Fibroblast of lung (primary cell): Measurements from ENCODE around the gene FAM167B. TPM values are rescaled to one million over a fixed set of nuclear protein-coding genes. Genes with fewer than 3 reads are reported as not detected.

Experiments used
- DNase-seq, 2 donors: peaks; one replicate each; pipeline versions ENCODE4 v3.0.0 to v3.0.0-alpha.2; 2010; ENCODE audit warnings: low read depth in 2 of 2
- H2AFZ ChIP-seq: 2 replicates; pipeline ENCODE4 v1.5.1; 2012; ENCODE audit warnings: low read length, control low read depth, inconsistent platforms
- H3K27ac ChIP-seq: 2 replicates; pipeline ENCODE4 v1.5.1; 2011; ENCODE audit warnings: low read length, control low read depth; ENCODE audit not compliant: insufficient read depth
- H3K27me3 ChIP-seq: 2 replicates; pipeline ENCODE4 v1.5.1; 2011; ENCODE audit warnings: mild to moderate bottlenecking, low read length; ENCODE audit not compliant: control insufficient read depth, insufficient read depth
- H3K36me3 ChIP-seq: 2 replicates; pipeline ENCODE4 v1.5.1; 2011; ENCODE audit warnings: low read length; ENCODE audit not compliant: control insufficient read depth, insufficient read depth
- H3K4me1 ChIP-seq: 2 replicates; pipeline ENCODE4 v1.5.1; 2011; ENCODE audit warnings: low read length; ENCODE audit not compliant: control insufficient read depth, insufficient read depth; ENCODE audit errors: extremely low read depth
- H3K4me2 ChIP-seq: 2 replicates; pipeline ENCODE4 v1.5.1; 2011; ENCODE audit warnings: low read length, control low read depth; ENCODE audit not compliant: insufficient read depth; ENCODE audit errors: extremely low read depth
- H3K4me3 ChIP-seq, 4 experiments: fragments of 200-600 bp in 1 of 4; sonication (generic) in 1 of 4; replicated peaks in 1 of 4; 2 replicates each; pipeline ENCODE4 v1.5.1; 2011 to 2016; ENCODE audit warnings: low read length in 4 of 4, low read depth in 3 of 4, mild to moderate bottlenecking in 3 of 4, control low read depth in 2 of 4, inconsistent platforms in 1 of 4, mixed read lengths in 1 of 4; ENCODE audit not compliant: insufficient read depth in 1 of 4; ENCODE audit errors: control extremely low read depth in 1 of 4
- H3K79me2 ChIP-seq: 2 replicates; pipeline ENCODE4 v1.5.1; 2012; ENCODE audit warnings: mild to moderate bottlenecking, low read length, inconsistent platforms; ENCODE audit not compliant: control insufficient read depth, insufficient read depth
- H3K9ac ChIP-seq: 2 replicates; pipeline ENCODE4 v1.5.1; 2011; ENCODE audit warnings: mild to moderate bottlenecking, low read length, control low read depth; ENCODE audit not compliant: insufficient read depth
- H3K9me3 ChIP-seq: 2 replicates; pipeline ENCODE4 v1.5.1; 2012; ENCODE audit warnings: low read depth, low read length; ENCODE audit not compliant: control insufficient read depth, insufficient read depth
- H4K20me1 ChIP-seq: 2 replicates; pipeline ENCODE4 v1.5.1; 2011; ENCODE audit warnings: low read length; ENCODE audit not compliant: control insufficient read depth, insufficient read depth; ENCODE audit errors: extremely low read depth
- CTCF ChIP-seq, 2 donors: IDR thresholded peaks in 1 of 2; conservative IDR thresholded peaks in 1 of 2; 1 replicate in 1 of 2; 2 replicates in 1 of 2; pipeline ENCODE4 v1.5.1; 2011 to 2012; ENCODE audit warnings: low read length in 2 of 2, control low read depth in 1 of 2, inconsistent platforms in 1 of 2, low read depth in 1 of 2, mild to moderate bottlenecking in 1 of 2
- EZH2 ChIP-seq: IDR thresholded peaks from 2 replicates; pipeline ENCODE4 v1.5.1; 2012; ENCODE audit warnings: low read length, control low read depth, mild to moderate bottlenecking; ENCODE audit errors: missing control alignments
- polyA plus RNA-seq, 2 donors: library from polyadenylated mRNA; depleted of rRNA in 1 of 2; stranded (reverse) in 1 of 2; unstranded in 1 of 2; fragments of >200 nt; gene quantifications; 2 replicates each; pipeline ENCODE4 v1.2.1, GENCODE V29; 2011 to 2012; ENCODE audit warnings: missing spikeins in 1 of 2
- total RNA-seq: library from RNA; depleted of rRNA; stranded (reverse); fragments of >200 nt; gene quantifications from 2 replicates; pipeline ENCODE4 v1.2.1, GENCODE V29; 2014

The FAM167B gene
- total and polyA plus RNA-seq, 2 donors (not counting 1 experiment from before 2014, with no cell fraction given): 1.3 to 2.1 TPM

GRCh38 chr1:32239790-32240139 lies 7.3 kb upstream of the FAM167B start:
- Histone ChIP-seq H3K9me3 (no peaks in the 10 kb centered on the region), H3K4me2 (peak overlapping the region; percentile 29), H3K27ac (peak overlapping the region; percentile 86), H4K20me1 (no peaks in the 10 kb centered on the region), H2AFZ (no peak overlapping the region), H3K79me2 (no peaks in the 10 kb centered on the region), H3K4me1 (peaks cover 11% of the 10 kb centered on the region), H3K9ac (peak overlapping the region; percentile 78), H3K27me3 (no peaks in the 10 kb centered on the region), H3K36me3 (peaks cover 8% of the 10 kb centered on the region), H3K4me3 (peak overlapping the region in 3 of 4 experiments; percentile 64 to 81 (median 80))
- TF ChIP-seq CTCF (conservative IDR thresholded peaks at IDR 0.05 in 1 of 2, IDR thresholded peaks at IDR 0.05 in 1 of 2; ENCODE audit: low read depth in 1 of 2, low read length in 2 of 2): no peak
- no peak for TF ChIP-seq EZH2
- DNase-seq: no peak

DNA sequence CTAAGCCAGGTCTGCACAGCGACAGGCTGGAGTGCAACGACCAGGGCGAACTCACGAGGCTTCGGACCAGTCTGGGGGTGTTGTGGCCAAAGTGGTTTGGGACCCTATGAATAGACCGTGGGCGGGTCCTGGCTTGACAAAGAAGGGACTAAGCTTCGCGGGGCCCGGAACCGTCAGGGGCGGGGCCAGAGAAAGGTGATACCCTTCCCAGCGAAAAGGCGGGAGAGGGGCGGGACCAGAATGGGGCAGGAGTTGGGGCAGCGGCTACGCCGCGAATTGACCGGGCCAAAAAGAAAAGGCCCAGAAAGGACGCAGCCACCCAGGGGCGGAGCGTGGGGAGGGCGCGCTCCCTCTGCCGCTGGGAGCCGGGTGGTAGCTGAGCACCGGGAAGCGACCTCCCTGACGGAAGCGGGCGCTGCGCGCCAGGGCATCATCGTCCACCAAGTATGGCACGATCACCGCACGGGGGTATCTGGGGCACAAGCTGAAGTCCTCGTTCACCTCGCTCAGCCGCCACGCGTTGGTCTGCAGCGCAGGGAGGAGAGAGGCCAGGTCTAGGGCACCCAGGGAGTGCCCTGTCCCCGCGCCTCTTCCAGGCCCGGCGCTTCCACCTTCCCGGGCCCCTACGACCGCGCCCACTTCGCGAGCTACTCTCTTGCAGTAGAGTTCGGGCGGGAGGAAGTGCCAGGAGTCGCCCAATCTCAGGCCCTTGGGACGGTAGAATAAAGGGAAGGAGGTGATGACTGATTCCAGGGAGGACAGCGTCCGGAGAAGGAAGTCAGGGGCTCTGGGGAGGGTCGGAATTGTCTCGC lies 6.7 kb upstream of the FAM167B start:
- peaks cover 5% of the 10 kb centered on the region for H3K36me3 ChIP-seq
- TF ChIP-seq CTCF (conservative IDR thresholded peaks at IDR 0.05 in 1 of 2, IDR thresholded peaks at IDR 0.05 in 1 of 2; ENCODE audit: low read depth in 1 of 2, low read length in 2 of 2) (peak; percentile 3 to 27), EZH2 (no peak)
- H3K9ac ChIP-seq: peak overlapping the region; percentile 78
- no peaks in the 10 kb centered on the region for H3K27me3 ChIP-seq
- H3K4me2 ChIP-seq: peak overlapping the region; percentile 94
- H3K4me3 ChIP-seq: peak overlapping the region; percentile 64 to 81 (median 77)
- peak; percentile 48 to 58 for DNase-seq
- H3K9me3 ChIP-seq: no peaks in the 10 kb centered on the region
- H3K4me1 ChIP-seq: peaks cover 10% of the 10 kb centered on the region
- H4K20me1 ChIP-seq: no peaks in the 10 kb centered on the region
- peak overlapping the region; percentile 86 for H3K27ac ChIP-seq
- H2AFZ ChIP-seq: peak overlapping the region; percentile 67
- no peaks in the 10 kb centered on the region for H3K79me2 ChIP-seq

GRCh38 chr1:32241001-32241763 lies 5.8 kb upstream of the FAM167B start:
- H3K36me3 ChIP-seq: peaks cover 5% of the 10 kb centered on the region
- no peaks in the 10 kb centered on the region for H3K27me3 ChIP-seq
- H3K9me3 ChIP-seq: no peaks in the 10 kb centered on the region
- peak; percentile 58 to 68 for DNase-seq
- H3K4me3 ChIP-seq: peak overlapping the region; percentile 64 to 81 (median 77)
- H4K20me1 ChIP-seq: no peaks in the 10 kb centered on the region
- H2AFZ ChIP-seq: peak overlapping the region; percentile 67
- H3K4me1 ChIP-seq: peaks cover 6% of the 10 kb centered on the region
- H3K9ac ChIP-seq: peak overlapping the region; percentile 78
- peak overlapping the region; percentile 86 for H3K27ac ChIP-seq
- H3K4me2 ChIP-seq: peak overlapping the region; percentile 94
- no peaks in the 10 kb centered on the region for H3K79me2 ChIP-seq
- TF ChIP-seq CTCF (conservative IDR thresholded peaks at IDR 0.05 in 1 of 2, IDR thresholded peaks at IDR 0.05 in 1 of 2; ENCODE audit: low read depth in 1 of 2, low read length in 2 of 2) (no peak), EZH2 (no peak)
